ENCODE data around the gene SERPINA5.

SERPINA5 gene

GRCh38 chr14:94581127-94581999 is at the start of gene SERPINA5:
SERPINA5 (plus strand) TSS chr14:94581426; CDS start chr14:94587363, 5,937 bp downstream.
- DNase-seq (ENCODE audit: low read depth) = peak; percentile 78

GRCh38 chr14:94532447-94532846 is 48.8 kb upstream of the SERPINA5 start:
- DNase-seq (ENCODE audit: low read depth) = peak; percentile 61

- DNase-seq (ENCODE audit: low read depth) = no peak
Observed at GRCh38 chr14:94535506-94535905, 45.7 kb upstream of the SERPINA5 start.

GRCh38 chr14:94536836-94537235 is 44.4 kb upstream of the SERPINA5 start:
- DNase-seq (ENCODE audit: low read depth) = peak; percentile 35

GRCh38 chr14:94538070-94538740 is 43.0 kb upstream of the SERPINA5 start:
- DNase-seq (ENCODE audit: low read depth) = no peak

GRCh38 chr14:94539181-94539580 is 42.0 kb upstream of the SERPINA5 start:
- no peak for DNase-seq (ENCODE audit: low read depth)

- peak; percentile 53 for DNase-seq (ENCODE audit: low read depth)
Observed at GRCh38 chr14:94540031-94540794, 41.0 kb upstream of the SERPINA5 start.

- DNase-seq (ENCODE audit: low read depth) = no peak
Observed at GRCh38 chr14:94541234-94541975, 39.8 kb upstream of the SERPINA5 start.

GRCh38 chr14:94542111-94542810 is 39.0 kb upstream of the SERPINA5 start:
- peak; percentile 80 for DNase-seq (ENCODE audit: low read depth)

- DNase-seq (ENCODE audit: low read depth) = no peak
Observed at GRCh38 chr14:94542811-94543440, 38.3 kb upstream of the SERPINA5 start.

- DNase-seq (ENCODE audit: low read depth) = no peak
Observed at GRCh38 chr14:94543449-94544124, 37.6 kb upstream of the SERPINA5 start.

- DNase-seq (ENCODE audit: low read depth) = no peak
Observed at GRCh38 chr14:94544726-94545125, 36.5 kb upstream of the SERPINA5 start.

- no peak for DNase-seq (ENCODE audit: low read depth)
Observed at GRCh38 chr14:94545131-94545841, 35.9 kb upstream of the SERPINA5 start.

- DNase-seq (ENCODE audit: low read depth) = no peak
Observed at GRCh38 chr14:94547151-94547680, 34.0 kb upstream of the SERPINA5 start.

GRCh38 chr14:94547726-94548125 is 33.5 kb upstream of the SERPINA5 start:
- DNase-seq (ENCODE audit: low read depth) = no peak

- DNase-seq (ENCODE audit: low read depth) = no peak
Observed at GRCh38 chr14:94548131-94548998, 32.9 kb upstream of the SERPINA5 start.

- DNase-seq (ENCODE audit: low read depth) = peak; percentile 52
Observed at GRCh38 chr14:94548999-94549985, 31.9 kb upstream of the SERPINA5 start.
